GM12892 (cell line): ENCODE measurements around the gene CTNNAL1.

Source experiments
- POLR2A ChIP-seq: IDR thresholded peaks from 2 replicates; pipeline ENCODE4 v1.6.1; 2011; ENCODE audit warnings: low read depth, low read length, control low read depth
- TAF1 ChIP-seq: IDR thresholded peaks from 2 replicates; pipeline ENCODE4 v1.6.1; 2011; ENCODE audit warnings: low read depth, mild to moderate bottlenecking, control low read depth, low read length, borderline replicate concordance

DNA sequence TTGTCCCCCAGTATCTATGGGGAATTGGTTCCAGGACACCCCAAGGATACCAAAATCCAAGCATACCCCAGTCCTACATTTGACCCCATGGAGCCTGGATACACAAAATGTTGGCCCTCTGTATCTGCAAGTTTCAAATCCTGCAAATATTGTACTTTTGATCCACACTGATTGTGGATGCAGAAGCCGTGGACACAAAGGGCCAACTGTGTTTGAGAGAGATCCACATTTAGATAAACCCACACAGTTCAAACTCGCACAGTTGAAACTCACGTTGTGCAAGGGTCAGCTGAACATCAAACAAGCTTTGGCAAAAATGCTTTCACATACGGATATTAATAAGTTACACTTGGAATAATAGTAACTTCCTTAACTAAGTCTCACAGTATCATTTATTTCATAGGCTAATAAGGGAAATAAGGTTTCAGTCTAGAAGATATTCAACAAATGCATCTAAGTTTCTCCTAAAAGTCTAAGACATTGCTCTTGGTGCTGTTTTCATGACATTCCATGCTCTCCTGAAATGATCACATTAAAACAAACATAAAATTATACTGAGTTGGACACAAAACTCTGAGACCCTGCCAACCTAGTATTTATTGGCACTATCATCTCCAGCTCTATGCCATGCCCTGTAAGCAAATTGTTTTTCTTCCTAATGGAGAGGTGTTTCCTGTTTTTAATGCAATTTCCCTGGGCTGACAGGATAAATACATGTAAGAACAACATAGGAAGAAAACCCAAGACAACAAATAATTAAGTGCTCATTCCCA is 118.9 kb downstream of the CTNNAL1 start:
- TF ChIP-seq TAF1 (no peak), POLR2A (no peak)
